GM19238 (cell line): ENCODE data around the gene TH.

Source experiments
- DNase-seq: peaks from one replicate; pipeline ENCODE4 v3.0.0; 2011; ENCODE audit warnings: low spot score; ENCODE audit not compliant: insufficient read length

TH gene

GRCh38 chr11:2142762-2143202 is 28.8 kb downstream of the TH start:
- DNase-seq: no peak

GRCh38 chr11:2142300-2142759 is 29.3 kb downstream of the TH start:
- DNase-seq: no peak

GRCh38 chr11:2140411-2141400 is 30.9 kb downstream of the TH start:
- no peak for DNase-seq

- no peak for DNase-seq
Measured at GRCh38 chr11:2139621-2140337, 31.8 kb downstream of the TH start.

GRCh38 chr11:2139123-2139521 is 32.5 kb downstream of the TH start, which contains the start of gene IGF2:
TSS of gene IGF2 (minus strand) at chr11:2139389. CDS start at chr11:2135523, 3,866 bp downstream.
- no peak for DNase-seq

GRCh38 chr11:2138431-2139122 is 33.0 kb downstream of the TH start:
- DNase-seq: no peak

- DNase-seq: no peak
Measured at GRCh38 chr11:2138068-2138430, 33.6 kb downstream of the TH start.

GRCh38 chr11:2137202-2138067 is 34.2 kb downstream of the TH start:
- no peak for DNase-seq

GRCh38 chr11:2136952-2137201 is 34.7 kb downstream of the TH start:
- no peak for DNase-seq

- DNase-seq: no peak
Measured at GRCh38 chr11:2136209-2136951, 35.2 kb downstream of the TH start.

GRCh38 chr11:2135648-2136201 is 35.9 kb downstream of the TH start:
- no peak for DNase-seq

GRCh38 chr11:2135018-2135569 is 36.5 kb downstream of the TH start:
- DNase-seq: no peak

GRCh38 chr11:2134022-2135010 is 37.3 kb downstream of the TH start:
- no peak for DNase-seq

GRCh38 chr11:2133241-2134021 is 38.2 kb downstream of the TH start:
- DNase-seq: no peak

- DNase-seq: no peak
Measured at GRCh38 chr11:2132874-2133240, 38.8 kb downstream of the TH start.

- DNase-seq: no peak
Measured at GRCh38 chr11:2132246-2132645, 39.4 kb downstream of the TH start.

GRCh38 chr11:2131371-2132236 is 40.0 kb downstream of the TH start:
- DNase-seq: no peak
